Hematopoietic multipotent progenitor cell treated with erythropoietin and hydrocortisone succinate and interleukin-3 and kit ligand, for 4 days (in vitro differentiated cells): ENCODE data around the gene DENND5A.
"Not testable (repeated sequence)": the region's sequence is repeated elsewhere in the genome, so short reads cannot be mapped to it uniquely, and the experiment has no call there.

Source experiments
- DNase-seq: peaks from one replicate; pipeline ENCODE4 v3.0.0-alpha.2; 2015

DENND5A gene

GRCh38 chr11:9133956-9134355, 131.2 kb downstream of the DENND5A start:
- peak; percentile 25 for DNase-seq

- DNase-seq, result no peak
Observed at GRCh38 chr11:9132203-9132878, 132.8 kb downstream of the DENND5A start.

GRCh38 chr11:9130297-9130696, 134.9 kb downstream of the DENND5A start:
- peak; percentile 51 for DNase-seq

GRCh38 chr11:9126636-9127035, 138.5 kb downstream of the DENND5A start:
- DNase-seq, result no peak

GRCh38 chr11:9125185-9125886, 139.8 kb downstream of the DENND5A start:
- DNase-seq, result no peak

- DNase-seq, result peak; percentile 15
Observed at GRCh38 chr11:9123595-9124304, 141.4 kb downstream of the DENND5A start.

GRCh38 chr11:9121469-9121796, 143.7 kb downstream of the DENND5A start:
- DNase-seq, result no peak

GRCh38 chr11:9120664-9121468, 144.3 kb downstream of the DENND5A start:
- no peak for DNase-seq

GRCh38 chr11:9118277-9118676, 146.9 kb downstream of the DENND5A start:
- no peak for DNase-seq

GRCh38 chr11:9112075-9112474, 153.1 kb downstream of the DENND5A start:
- DNase-seq, result no peak

- DNase-seq, result no peak
Observed at GRCh38 chr11:9109858-9110731, 155.1 kb downstream of the DENND5A start.

- DNase-seq, result no peak
Observed at GRCh38 chr11:9104580-9104979, 160.6 kb downstream of the DENND5A start.

- DNase-seq, result no peak
Observed at GRCh38 chr11:9103542-9104276, 161.4 kb downstream of the DENND5A start.

GRCh38 chr11:9099617-9100016, 165.5 kb downstream of the DENND5A start:
- DNase-seq, result no peak

GRCh38 chr11:9098455-9098854, 166.7 kb downstream of the DENND5A start:
- DNase-seq, result not testable (repeated sequence)

- not testable (repeated sequence) for DNase-seq
Observed at GRCh38 chr11:9097186-9097943, 167.8 kb downstream of the DENND5A start.

GRCh38 chr11:9096427-9096826, 168.7 kb downstream of the DENND5A start:
- DNase-seq, result no peak

GRCh38 chr11:9095421-9095820, 169.7 kb downstream of the DENND5A start:
- peak; percentile 37 for DNase-seq

GRCh38 chr11:9094420-9094819, 170.7 kb downstream of the DENND5A start:
- DNase-seq, result no peak
